ENCODE results near the gene MRTFB.

Gene MRTFB

DNA sequence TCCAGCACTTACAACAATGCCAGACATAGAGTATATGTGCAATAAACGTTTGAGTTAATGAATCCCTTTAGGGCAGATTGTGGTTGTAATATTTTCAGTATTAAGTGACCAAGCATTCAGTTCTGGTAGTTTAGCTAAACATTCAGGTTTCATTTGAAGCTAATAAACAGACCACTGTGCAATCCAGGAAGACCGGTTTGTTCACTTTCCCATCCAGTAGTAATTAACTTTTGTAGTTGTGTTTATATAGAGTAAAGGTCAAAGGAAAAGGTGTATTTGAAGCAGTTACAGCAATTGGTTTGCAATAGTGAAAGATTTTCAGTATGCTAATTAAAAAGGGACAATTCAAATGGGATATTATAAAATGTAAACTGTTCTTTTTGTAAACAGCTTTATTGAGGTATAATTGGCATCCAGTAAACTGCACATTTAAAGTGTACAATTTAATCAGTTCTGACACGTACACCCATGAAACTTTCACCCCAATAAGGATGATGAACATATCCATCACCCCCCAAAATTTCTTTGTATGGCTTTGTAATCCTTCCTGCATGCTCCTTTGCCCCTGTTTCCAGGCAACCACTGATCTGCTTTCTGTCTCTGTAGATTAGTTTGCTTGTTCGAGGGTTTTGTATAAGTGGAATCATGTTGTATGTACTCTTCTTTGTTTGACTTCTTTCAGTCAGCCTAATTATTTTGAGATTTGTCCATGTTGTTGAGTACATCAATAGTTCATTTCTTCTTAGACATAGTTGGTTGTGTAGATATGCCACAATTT lies 26.3 kb downstream of the MRTFB start:
- no peak for DNase-seq (ENCODE audit: low read depth)
- H3K4me3 ChIP-seq (ENCODE audit: low read depth, low read length) = no peak overlapping the region
- TF ChIP-seq POLR2A (IDR thresholded peaks at IDR 0.05; ENCODE audit: extremely low read depth, insufficient read length) = no peak
- TF ChIP-seq, protein P1, sequence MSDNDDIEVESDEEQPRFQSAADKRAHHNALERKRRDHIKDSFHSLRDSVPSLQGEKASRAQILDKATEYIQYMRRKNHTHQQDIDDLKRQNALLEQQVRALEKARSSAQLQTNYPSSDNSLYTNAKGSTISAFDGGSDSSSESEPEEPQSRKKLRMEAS (IDR thresholded peaks at IDR 0.05; ENCODE audit: low read depth, low read length) = no peak
- no peak for TF ChIP-seq MYC (IDR thresholded peaks at IDR 0.05; ENCODE audit: low read depth, low read length)
- TF ChIP-seq, protein P2, sequence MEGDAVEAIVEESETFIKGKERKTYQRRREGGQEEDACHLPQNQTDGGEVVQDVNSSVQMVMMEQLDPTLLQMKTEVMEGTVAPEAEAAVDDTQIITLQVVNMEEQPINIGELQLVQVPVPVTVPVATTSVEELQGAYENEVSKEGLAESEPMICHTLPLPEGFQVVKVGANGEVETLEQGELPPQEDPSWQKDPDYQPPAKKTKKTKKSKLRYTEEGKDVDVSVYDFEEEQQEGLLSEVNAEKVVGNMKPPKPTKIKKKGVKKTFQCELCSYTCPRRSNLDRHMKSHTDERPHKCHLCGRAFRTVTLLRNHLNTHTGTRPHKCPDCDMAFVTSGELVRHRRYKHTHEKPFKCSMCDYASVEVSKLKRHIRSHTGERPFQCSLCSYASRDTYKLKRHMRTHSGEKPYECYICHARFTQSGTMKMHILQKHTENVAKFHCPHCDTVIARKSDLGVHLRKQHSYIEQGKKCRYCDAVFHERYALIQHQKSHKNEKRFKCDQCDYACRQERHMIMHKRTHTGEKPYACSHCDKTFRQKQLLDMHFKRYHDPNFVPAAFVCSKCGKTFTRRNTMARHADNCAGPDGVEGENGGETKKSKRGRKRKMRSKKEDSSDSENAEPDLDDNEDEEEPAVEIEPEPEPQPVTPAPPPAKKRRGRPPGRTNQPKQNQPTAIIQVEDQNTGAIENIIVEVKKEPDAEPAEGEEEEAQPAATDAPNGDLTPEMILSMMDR (IDR thresholded peaks at IDR 0.05; ENCODE audit: low read depth, low read length) = no peak

DNA sequence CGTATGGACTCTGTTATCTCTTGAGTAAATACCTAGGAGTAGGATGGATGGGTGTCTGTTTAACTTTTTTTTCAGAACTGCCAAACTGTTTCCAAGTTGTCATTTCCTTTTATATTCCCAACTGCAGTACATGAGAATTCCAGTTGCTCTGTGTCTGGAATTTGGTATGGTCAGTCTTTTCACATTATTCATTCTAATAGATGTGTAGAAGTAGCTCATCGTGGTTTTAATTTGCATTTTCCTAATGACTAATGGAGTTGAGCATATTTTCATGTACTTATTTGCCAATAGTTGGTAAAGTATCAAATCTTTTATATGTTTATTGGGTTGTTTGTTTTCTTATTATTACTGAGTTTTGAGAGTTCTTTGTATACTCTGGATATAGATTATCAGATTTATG lies 27.0 kb downstream of the MRTFB start:
- TF ChIP-seq MYC (IDR thresholded peaks at IDR 0.05; ENCODE audit: low read depth, low read length) = no peak
- no peak for TF ChIP-seq POLR2A (IDR thresholded peaks at IDR 0.05; ENCODE audit: extremely low read depth, insufficient read length)
- TF ChIP-seq, protein P2 (IDR thresholded peaks at IDR 0.05; ENCODE audit: low read depth, low read length) = no peak
- TF ChIP-seq, protein P1 (IDR thresholded peaks at IDR 0.05; ENCODE audit: low read depth, low read length) = no peak
- no peak for DNase-seq (ENCODE audit: low read depth)
- H3K4me3 ChIP-seq (ENCODE audit: low read depth, low read length) = no peak overlapping the region

DNA sequence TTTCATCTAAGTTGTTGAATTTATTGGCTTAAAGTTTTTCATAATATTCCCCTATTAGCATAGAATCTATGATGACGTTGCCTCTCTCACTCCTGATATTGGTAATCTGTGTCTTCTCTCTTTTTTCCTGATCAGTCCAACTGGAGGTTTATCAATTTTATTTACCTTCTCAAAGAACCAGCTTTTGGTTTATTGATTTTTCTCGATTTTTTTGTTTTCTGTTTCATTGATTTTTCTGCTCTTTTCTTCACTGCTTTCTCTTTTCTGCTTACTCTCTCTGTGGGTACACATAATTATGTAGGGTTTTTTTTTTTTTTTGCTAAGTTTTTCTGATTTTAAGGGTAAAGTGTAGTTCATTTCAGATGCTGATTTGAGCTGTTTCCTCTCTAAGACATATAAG lies 29.7 kb downstream of the MRTFB start:
- DNase-seq (ENCODE audit: low read depth) = no peak
- TF ChIP-seq POLR2A (IDR thresholded peaks at IDR 0.05; ENCODE audit: extremely low read depth, insufficient read length) (no peak), MYC (IDR thresholded peaks at IDR 0.05; ENCODE audit: low read depth, low read length) (no peak)
- TF ChIP-seq, protein P1 (IDR thresholded peaks at IDR 0.05; ENCODE audit: low read depth, low read length) = no peak
- TF ChIP-seq, protein P2 (IDR thresholded peaks at IDR 0.05; ENCODE audit: low read depth, low read length) = no peak
- H3K4me3 ChIP-seq (ENCODE audit: low read depth, low read length) = no peak overlapping the region

DNA sequence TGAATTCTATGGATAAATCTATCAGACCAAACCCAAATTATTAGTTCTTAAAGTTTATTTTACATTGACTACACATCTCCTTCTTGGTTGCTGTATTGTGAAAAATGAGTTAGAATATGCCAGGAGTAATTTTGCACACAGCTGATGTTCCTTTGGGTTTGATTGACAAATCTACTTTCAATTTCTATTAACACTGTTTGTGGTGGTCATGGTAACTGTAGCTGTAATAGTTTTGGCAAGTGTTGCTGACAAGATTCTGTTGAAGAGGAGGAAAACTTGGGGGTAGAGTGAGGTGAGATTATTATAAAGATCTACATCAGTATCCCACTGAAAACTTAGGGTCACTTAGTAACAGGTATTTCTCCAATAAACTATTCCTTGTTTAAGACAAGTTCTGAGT lies 30.3 kb downstream of the MRTFB start:
- TF ChIP-seq POLR2A (IDR thresholded peaks at IDR 0.05; ENCODE audit: extremely low read depth, insufficient read length) = no peak
- TF ChIP-seq, protein P1 (IDR thresholded peaks at IDR 0.05; ENCODE audit: low read depth, low read length) = no peak
- TF ChIP-seq, protein P2 (IDR thresholded peaks at IDR 0.05; ENCODE audit: low read depth, low read length) = no peak
- TF ChIP-seq MYC (IDR thresholded peaks at IDR 0.05; ENCODE audit: low read depth, low read length) = no peak
- no peak for DNase-seq (ENCODE audit: low read depth)
- H3K4me3 ChIP-seq (ENCODE audit: low read depth, low read length) = no peak overlapping the region

DNA sequence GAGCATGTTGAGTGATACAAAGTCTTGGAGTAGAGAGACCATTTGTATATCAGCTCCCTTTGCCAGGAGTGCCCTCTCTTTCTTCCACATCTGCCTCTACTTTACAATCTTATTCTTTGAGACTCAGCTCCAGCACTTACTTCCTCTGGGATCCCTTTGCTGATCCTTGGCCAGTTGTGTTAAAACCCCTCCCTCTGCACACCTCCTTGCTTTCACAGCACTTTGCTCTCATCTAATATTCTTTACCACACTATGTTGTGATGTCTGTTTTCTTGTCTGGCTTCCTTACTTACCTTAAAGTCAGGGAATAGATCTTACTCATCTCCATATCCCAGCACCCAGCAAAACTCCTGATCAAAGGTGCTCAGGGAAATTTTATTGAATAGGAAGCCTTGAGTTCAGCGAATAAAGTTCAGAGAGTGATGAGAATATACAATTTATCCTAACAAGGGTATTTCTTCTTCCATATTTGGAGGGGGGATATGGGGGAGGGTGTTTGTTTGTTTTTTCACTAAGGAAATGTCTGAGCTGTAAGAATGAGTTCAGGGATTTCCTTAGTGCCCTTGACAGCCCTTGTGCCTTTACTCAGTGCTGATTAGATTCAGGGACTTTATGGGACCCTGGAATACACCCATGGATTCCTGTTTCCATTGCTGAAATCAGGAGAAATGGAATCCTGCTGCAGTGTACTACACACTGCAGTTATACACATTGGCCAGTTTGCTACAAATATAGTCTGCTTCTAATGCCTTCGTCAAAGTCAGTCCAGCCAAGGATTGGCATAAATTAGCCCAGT lies 32.0 kb downstream of the MRTFB start:
- no peak for DNase-seq (ENCODE audit: low read depth)
- TF ChIP-seq, protein P2 (IDR thresholded peaks at IDR 0.05; ENCODE audit: low read depth, low read length) = no peak
- TF ChIP-seq MYC (IDR thresholded peaks at IDR 0.05; ENCODE audit: low read depth, low read length) (no peak), POLR2A (IDR thresholded peaks at IDR 0.05; ENCODE audit: extremely low read depth, insufficient read length) (no peak)
- TF ChIP-seq, protein P1 (IDR thresholded peaks at IDR 0.05; ENCODE audit: low read depth, low read length) = no peak
- H3K4me3 ChIP-seq (ENCODE audit: low read depth, low read length) = no peak overlapping the region

Data from NB4 (cell line).